ENCODE data around the gene AGXT2. TPM values are rescaled to one million over a fixed set of nuclear protein-coding genes. Genes with fewer than 3 reads are reported as not detected.

Gene AGXT2
- total RNA-seq, 1 experiment from 2014 or later: not detected

GRCh38 chr5:34993951-34994350 is 53.8 kb downstream of the AGXT2 start:
- no peaks in the 10 kb centered on the region for H3K4me1 ChIP-seq (ENCODE audit: insufficient read depth, low read length)
- ChIA-PET POLR2A (ENCODE audit: unreplicated experiment) (no interaction called here), CTCF (no interaction called here)
- H3F3A ChIP-seq (ENCODE audit: low read length, unreplicated experiment): no peaks in the 10 kb centered on the region
- no peak overlapping the region for H3K4me3 ChIP-seq (ENCODE audit: low read length)
- intact Hi-C loops (cut with micrococcal nuclease): no loop called here
- DNase-seq (no peak), ATAC-seq (no peak)
- no peaks in the 10 kb centered on the region for H4K20me1 ChIP-seq (ENCODE audit: low read length)
- H3K9me2 ChIP-seq (replicated peaks; ENCODE audit: low read length): no peaks in the 10 kb centered on the region
- no peaks in the 10 kb centered on the region for H3K79me2 ChIP-seq (ENCODE audit: low read length)
- no peak overlapping the region for H3K27ac ChIP-seq (ENCODE audit: low read length)
- no peak overlapping the region for H2AFZ ChIP-seq (ENCODE audit: low read length)
- H3K9ac ChIP-seq (ENCODE audit: low read length): no peak overlapping the region
- no TSS peak for BruUV-seq (replicated peaks)
- H3K4me2 ChIP-seq (ENCODE audit: low read length): no peak overlapping the region
- TF ChIP-seq EZH2 (IDR thresholded peaks at IDR 0.05; ENCODE audit: low read length, unreplicated experiment): no peak
- TF ChIP-seq EZH2phosphoT487 (IDR thresholded peaks at IDR 0.05; ENCODE audit: borderline replicate concordance, low read length): no peak
- no peak for TF ChIP-seq CTCF (conservative IDR thresholded peaks at IDR 0.05; ENCODE audit: low read depth, low read length)
- no peaks in the 10 kb centered on the region for H3K9me3 ChIP-seq (ENCODE audit: low read length)
- no peaks in the 10 kb centered on the region for H3K36me3 ChIP-seq (ENCODE audit: low read depth, low read length)
- peaks cover 16% of the 10 kb centered on the region for H3K27me3 ChIP-seq (ENCODE audit: low read length)

DNA sequence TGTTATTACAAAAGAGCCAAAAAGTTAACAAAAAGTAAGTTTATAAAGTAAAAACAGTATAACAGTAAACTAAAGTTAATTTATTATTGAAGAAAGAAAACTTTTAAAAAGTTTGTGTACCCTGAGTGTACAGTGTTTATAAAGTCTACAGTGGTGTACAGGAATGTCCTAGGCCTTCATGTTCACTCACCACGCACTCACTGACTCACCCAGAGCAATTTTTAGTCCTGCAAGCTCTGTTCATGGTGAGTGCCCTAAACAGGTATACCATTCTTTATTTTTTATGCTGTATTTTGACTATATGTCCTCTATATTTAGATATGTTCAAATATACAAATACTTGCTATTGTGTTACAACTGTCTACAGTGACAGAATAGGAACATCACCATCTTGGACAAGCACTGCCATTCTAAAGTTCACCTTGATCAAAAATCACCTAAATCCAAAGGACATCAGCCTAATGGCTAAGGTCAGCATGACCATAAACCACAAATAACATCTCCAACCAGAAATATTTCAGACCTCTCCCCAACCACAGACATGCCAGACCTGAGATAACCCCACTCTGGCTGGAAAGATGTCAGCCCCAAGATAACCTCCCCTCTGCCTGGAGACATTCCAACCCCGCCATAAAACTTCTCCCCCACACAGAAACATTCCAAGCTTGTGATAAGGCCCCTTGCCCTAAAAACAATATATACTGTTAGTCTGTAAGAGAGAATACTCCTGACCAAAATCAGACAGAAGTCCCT is 56.1 kb downstream of the AGXT2 start:
- Histone ChIP-seq H3K9me3 (ENCODE audit: low read length) (peaks cover 5% of the 10 kb centered on the region; the same call in 1 of the 2 replicates), H3K4me2 (ENCODE audit: low read length) (no peak overlapping the region), H2AFZ (ENCODE audit: low read length) (no peak overlapping the region), H3K4me3 (ENCODE audit: low read length) (no peak overlapping the region), H3K79me2 (ENCODE audit: low read length) (no peaks in the 10 kb centered on the region), H3K36me3 (ENCODE audit: low read depth, low read length) (no peaks in the 10 kb centered on the region), H3K9me2 (replicated peaks; ENCODE audit: low read length) (no peaks in the 10 kb centered on the region), H3K4me1 (ENCODE audit: insufficient read depth, low read length) (no peaks in the 10 kb centered on the region), H3K27ac (ENCODE audit: low read length) (no peak overlapping the region), H3K9ac (ENCODE audit: low read length) (no peak overlapping the region), H3F3A (ENCODE audit: low read length, unreplicated experiment) (no peaks in the 10 kb centered on the region), H3K27me3 (ENCODE audit: low read length) (peaks cover 16% of the 10 kb centered on the region), H4K20me1 (ENCODE audit: low read length) (no peaks in the 10 kb centered on the region)
- TF ChIP-seq EZH2 (IDR thresholded peaks at IDR 0.05; ENCODE audit: low read length, unreplicated experiment) (no peak), CTCF (conservative IDR thresholded peaks at IDR 0.05; ENCODE audit: low read depth, low read length) (no peak), EZH2phosphoT487 (IDR thresholded peaks at IDR 0.05; ENCODE audit: borderline replicate concordance, low read length) (no peak)
- ChIA-PET CTCF (no interaction called here), POLR2A (ENCODE audit: unreplicated experiment) (no interaction called here)
- intact Hi-C loops (cut with micrococcal nuclease): no loop called here
- ATAC-seq (no peak), DNase-seq (no peak)
- no TSS peak for BruUV-seq (replicated peaks)

- ChIA-PET CTCF (no interaction called here), POLR2A (ENCODE audit: unreplicated experiment) (no interaction called here)
- H3K9ac ChIP-seq (ENCODE audit: low read length): no peak overlapping the region
- BruUV-seq (replicated peaks): no TSS peak
- H3K4me3 ChIP-seq (ENCODE audit: low read length): no peak overlapping the region
- no peaks in the 10 kb centered on the region for H4K20me1 ChIP-seq (ENCODE audit: low read length)
- H2AFZ ChIP-seq (ENCODE audit: low read length): no peak overlapping the region
- no peaks in the 10 kb centered on the region for H3K27me3 ChIP-seq (ENCODE audit: low read length)
- H3F3A ChIP-seq (ENCODE audit: low read length, unreplicated experiment): no peaks in the 10 kb centered on the region
- H3K27ac ChIP-seq (ENCODE audit: low read length): no peak overlapping the region
- no peaks in the 10 kb centered on the region for H3K36me3 ChIP-seq (ENCODE audit: low read depth, low read length)
- DNase-seq (no peak), ATAC-seq (no peak)
- H3K9me3 ChIP-seq (ENCODE audit: low read length): peaks cover 11% of the 10 kb centered on the region; the same call in 1 of the 2 replicates
- no peak for TF ChIP-seq EZH2phosphoT487 (IDR thresholded peaks at IDR 0.05; ENCODE audit: borderline replicate concordance, low read length)
- TF ChIP-seq CTCF (conservative IDR thresholded peaks at IDR 0.05; ENCODE audit: low read depth, low read length): no peak
- TF ChIP-seq EZH2 (IDR thresholded peaks at IDR 0.05; ENCODE audit: low read length, unreplicated experiment): no peak
- H3K4me1 ChIP-seq (ENCODE audit: insufficient read depth, low read length): no peaks in the 10 kb centered on the region
- no peaks in the 10 kb centered on the region for H3K9me2 ChIP-seq (replicated peaks; ENCODE audit: low read length)
- H3K79me2 ChIP-seq (ENCODE audit: low read length): no peaks in the 10 kb centered on the region
- no peak overlapping the region for H3K4me2 ChIP-seq (ENCODE audit: low read length)
- intact Hi-C loops (cut with micrococcal nuclease): no loop called here
Observed at GRCh38 chr5:34986965-34987364, 60.8 kb downstream of the AGXT2 start.
